Uterus (tissue), 4 donors: ENCODE data around the gene SLC34A2. TPM values are rescaled to one million over a fixed set of nuclear protein-coding genes. Genes with fewer than 3 reads are reported as not detected.

Source experiments
- DNase-seq, 2 donors: peaks; one replicate each; pipeline ENCODE4 v3.0.0-alpha.2; 2019 to 2020
- H3K27ac ChIP-seq, 2 donors: fragments of 200-600 bp; sonication (generic); 1 replicate in 1 of 2; 2 replicates in 1 of 2; pipeline ENCODE4 v1.5.1; 2016 to 2018
- H3K27me3 ChIP-seq, 2 donors: fragments of 200-600 bp; sonication (generic); one replicate each; pipeline ENCODE4 v1.5.1; 2018 to 2019; ENCODE audit warnings: control low read depth in 1 of 2
- H3K36me3 ChIP-seq, 2 donors: fragments of 200-600 bp; sonication (generic); one replicate each; pipeline ENCODE4 v1.5.1; 2019; ENCODE audit warnings: control low read depth in 1 of 2
- H3K4me1 ChIP-seq, 2 donors: fragments of 200-600 bp; sonication (generic); one replicate each; pipeline ENCODE4 v1.5.1; 2018 to 2019; ENCODE audit warnings: control low read depth in 1 of 2
- H3K4me3 ChIP-seq, 2 donors: fragments of 200-600 bp; sonication (generic); 1 replicate in 1 of 2; 2 replicates in 1 of 2; pipeline ENCODE4 v1.5.1; 2018 to 2019; ENCODE audit warnings: mild to moderate bottlenecking in 1 of 2
- H3K9me3 ChIP-seq, 2 donors: fragments of 200-600 bp; sonication (generic); one replicate each; pipeline ENCODE4 v1.5.1; 2019; ENCODE audit warnings: control low read depth in 1 of 2
- POLR2A ChIP-seq, 2 donors: fragments of 450-650 bp; IDR thresholded peaks; one replicate each; pipeline ENCODE4 v1.6.1; 2016; ENCODE audit warnings: antibody characterized with exemption in 2 of 2, mild to moderate bottlenecking in 1 of 2, moderate library complexity in 1 of 2
- intact Hi-C: fragments of 100-400 bp; cut with DNase I; formaldehyde crosslinking; loops from one replicate; pipeline ENCODE4 v1.15.1; 2023; ENCODE audit warnings: low total_unique reads
- total RNA-seq, 4 donors: library from RNA; depleted of rRNA in 3 of 4; stranded (reverse); fragments of >200 nt in 3 of 4; gene quantifications; one replicate each; pipeline versions ENCODE4 v1.1.0 to v1.2.4, GENCODE V29; 2014 to 2023
- TF ChIP-seq, protein P1 (sequence below), 4 experiments: fragments of 200-600 bp in 2 of 4; fragments of 450-650 bp in 2 of 4; sonication (generic) in 2 of 4; IDR thresholded peaks; one replicate each; pipeline ENCODE4 v1.5.1; 2016 to 2019; ENCODE audit warnings: antibody characterized with exemption in 4 of 4, mild to moderate bottlenecking in 2 of 4, moderate library complexity in 1 of 4
- donor health status: DM: yes; HTN: yes; CAD: no.

The SLC34A2 gene
- total RNA-seq, 4 donors from 2014 or later, result 2.6 to 31.2 (median 4.1) TPM; not detected in 1

DNA sequence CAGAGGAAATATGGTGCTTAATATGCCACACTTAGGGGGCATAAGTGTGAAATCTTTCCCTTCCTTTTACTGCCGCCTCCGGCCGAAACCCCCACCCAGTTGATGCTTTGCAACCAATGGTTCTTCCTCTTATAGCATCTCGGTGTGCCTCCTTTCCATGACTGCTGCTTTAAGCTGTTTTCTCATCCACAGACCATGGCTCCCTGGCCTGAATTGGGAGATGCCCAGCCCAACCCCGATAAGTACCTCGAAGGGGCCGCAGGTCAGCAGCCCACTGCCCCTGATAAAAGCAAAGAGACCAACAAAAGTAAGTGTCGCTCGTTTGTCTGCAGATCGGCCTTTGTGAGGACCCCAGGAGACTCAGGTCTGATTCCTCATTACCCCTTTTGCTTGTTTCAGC, 6.7 kb downstream of the SLC34A2 start:
- DNase-seq, result no peak
- Histone ChIP-seq H3K27me3 (no peaks in the 10 kb centered on the region), H3K36me3 (no peaks in the 10 kb centered on the region), H3K9me3 (no peaks in the 10 kb centered on the region), H3K4me3 (no peak overlapping the region), H3K4me1 (no peaks in the 10 kb centered on the region), H3K27ac (no peak overlapping the region)
- TF ChIP-seq POLR2A (IDR thresholded peaks at IDR 0.05), result no peak
- TF ChIP-seq, protein P1, sequence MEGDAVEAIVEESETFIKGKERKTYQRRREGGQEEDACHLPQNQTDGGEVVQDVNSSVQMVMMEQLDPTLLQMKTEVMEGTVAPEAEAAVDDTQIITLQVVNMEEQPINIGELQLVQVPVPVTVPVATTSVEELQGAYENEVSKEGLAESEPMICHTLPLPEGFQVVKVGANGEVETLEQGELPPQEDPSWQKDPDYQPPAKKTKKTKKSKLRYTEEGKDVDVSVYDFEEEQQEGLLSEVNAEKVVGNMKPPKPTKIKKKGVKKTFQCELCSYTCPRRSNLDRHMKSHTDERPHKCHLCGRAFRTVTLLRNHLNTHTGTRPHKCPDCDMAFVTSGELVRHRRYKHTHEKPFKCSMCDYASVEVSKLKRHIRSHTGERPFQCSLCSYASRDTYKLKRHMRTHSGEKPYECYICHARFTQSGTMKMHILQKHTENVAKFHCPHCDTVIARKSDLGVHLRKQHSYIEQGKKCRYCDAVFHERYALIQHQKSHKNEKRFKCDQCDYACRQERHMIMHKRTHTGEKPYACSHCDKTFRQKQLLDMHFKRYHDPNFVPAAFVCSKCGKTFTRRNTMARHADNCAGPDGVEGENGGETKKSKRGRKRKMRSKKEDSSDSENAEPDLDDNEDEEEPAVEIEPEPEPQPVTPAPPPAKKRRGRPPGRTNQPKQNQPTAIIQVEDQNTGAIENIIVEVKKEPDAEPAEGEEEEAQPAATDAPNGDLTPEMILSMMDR (IDR thresholded peaks at IDR 0.05), result no peak
- intact Hi-C loops, result no loop called here

DNA sequence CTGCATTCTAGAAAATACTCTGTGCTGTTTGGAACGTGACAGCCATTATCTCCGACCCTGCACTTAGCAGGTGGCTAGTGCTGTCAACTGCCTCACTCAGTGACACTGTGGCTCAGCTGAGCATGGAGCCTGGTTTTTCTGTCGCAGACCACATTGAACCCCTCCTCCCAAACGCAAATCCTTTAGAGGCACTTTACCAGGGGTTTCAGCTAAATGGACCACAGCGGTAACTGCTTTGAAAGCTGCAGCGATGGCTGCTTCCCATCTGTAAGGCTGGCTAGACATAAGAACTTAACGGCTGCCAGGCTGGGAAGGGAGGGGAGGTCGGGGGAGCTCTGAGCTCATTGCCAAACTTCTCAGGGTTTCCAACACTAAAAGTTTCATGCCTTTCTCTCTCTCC, 8.1 kb downstream of the SLC34A2 start:
- intact Hi-C loops, result no loop called here
- Histone ChIP-seq H3K4me1 (no peaks in the 10 kb centered on the region), H3K36me3 (no peaks in the 10 kb centered on the region), H3K9me3 (no peaks in the 10 kb centered on the region), H3K27me3 (no peaks in the 10 kb centered on the region), H3K4me3 (no peak overlapping the region), H3K27ac (no peak overlapping the region)
- no peak for DNase-seq
- TF ChIP-seq, protein P1 (IDR thresholded peaks at IDR 0.05), result no peak
- no peak for TF ChIP-seq POLR2A (IDR thresholded peaks at IDR 0.05)

DNA sequence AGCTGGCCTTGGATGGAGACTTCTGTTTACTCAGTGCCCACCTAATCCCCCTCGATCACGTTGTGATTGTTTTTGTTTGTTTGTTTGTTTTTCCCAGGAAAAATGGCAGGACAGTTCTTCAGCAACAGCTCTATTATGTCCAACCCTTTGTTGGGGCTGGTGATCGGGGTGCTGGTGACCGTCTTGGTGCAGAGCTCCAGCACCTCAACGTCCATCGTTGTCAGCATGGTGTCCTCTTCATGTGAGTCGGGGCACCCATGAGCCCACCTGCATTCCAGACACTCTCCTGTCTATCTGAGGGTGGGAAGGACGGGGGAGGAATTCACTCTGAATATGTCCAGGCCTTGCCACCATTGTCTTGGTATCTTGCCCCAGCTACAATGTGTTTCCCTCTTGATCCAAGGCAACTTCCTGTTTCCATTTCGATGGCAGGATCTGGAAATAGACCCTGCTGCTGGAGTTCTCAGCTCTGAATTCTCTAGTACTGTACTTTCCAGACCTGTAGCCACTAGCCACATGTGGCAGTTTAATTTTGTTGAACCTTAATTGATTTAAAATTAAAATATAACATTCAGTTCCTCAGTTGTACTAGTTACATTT, 10.5 kb downstream of the SLC34A2 start:
- intact Hi-C loops, result no loop called here
- Histone ChIP-seq H3K9me3 (no peaks in the 10 kb centered on the region), H3K4me3 (no peak overlapping the region), H3K27ac (no peak overlapping the region), H3K36me3 (no peaks in the 10 kb centered on the region), H3K27me3 (no peaks in the 10 kb centered on the region), H3K4me1 (no peaks in the 10 kb centered on the region)
- no peak for DNase-seq
- TF ChIP-seq POLR2A (IDR thresholded peaks at IDR 0.05), result no peak

DNA sequence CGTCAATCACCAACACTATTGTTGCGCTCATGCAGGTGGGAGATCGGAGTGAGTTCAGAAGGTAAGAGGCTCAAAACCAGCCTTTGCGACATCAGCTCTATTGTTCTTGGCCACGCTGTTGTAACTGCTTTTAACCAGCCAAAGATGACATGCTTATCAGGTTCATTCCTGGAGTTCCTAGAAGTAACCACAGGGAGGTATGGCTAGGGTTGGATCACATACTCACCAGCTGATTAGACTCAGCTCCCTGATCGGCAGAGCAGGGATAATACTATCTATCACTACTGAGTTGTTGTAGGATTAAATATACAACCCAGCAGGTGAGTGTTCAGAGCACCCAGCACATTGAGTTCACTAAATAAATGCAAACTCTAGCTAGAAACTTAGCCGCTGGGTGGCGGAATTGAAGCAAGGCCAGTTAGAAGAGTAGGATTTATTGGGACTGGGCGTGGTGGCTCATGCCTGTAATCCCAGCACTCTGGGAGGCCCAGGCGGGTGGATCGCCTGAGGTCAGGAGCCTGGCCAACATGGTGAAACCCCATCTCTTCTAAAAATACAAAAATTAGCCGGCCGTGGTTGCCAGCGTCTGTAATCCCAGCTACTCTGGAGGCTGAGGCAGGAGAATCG, 12.4 kb downstream of the SLC34A2 start:
- no peaks in the 10 kb centered on the region for H3K36me3 ChIP-seq
- H3K27ac ChIP-seq, result no peak overlapping the region
- no peaks in the 10 kb centered on the region for H3K4me1 ChIP-seq
- intact Hi-C loops, result no loop called here
- TF ChIP-seq, protein P1 (IDR thresholded peaks at IDR 0.05), result no peak
- TF ChIP-seq POLR2A (IDR thresholded peaks at IDR 0.05), result no peak
- no peaks in the 10 kb centered on the region for H3K9me3 ChIP-seq
- no peak overlapping the region for H3K4me3 ChIP-seq
- no peak for DNase-seq
- H3K27me3 ChIP-seq, result no peaks in the 10 kb centered on the region

DNA sequence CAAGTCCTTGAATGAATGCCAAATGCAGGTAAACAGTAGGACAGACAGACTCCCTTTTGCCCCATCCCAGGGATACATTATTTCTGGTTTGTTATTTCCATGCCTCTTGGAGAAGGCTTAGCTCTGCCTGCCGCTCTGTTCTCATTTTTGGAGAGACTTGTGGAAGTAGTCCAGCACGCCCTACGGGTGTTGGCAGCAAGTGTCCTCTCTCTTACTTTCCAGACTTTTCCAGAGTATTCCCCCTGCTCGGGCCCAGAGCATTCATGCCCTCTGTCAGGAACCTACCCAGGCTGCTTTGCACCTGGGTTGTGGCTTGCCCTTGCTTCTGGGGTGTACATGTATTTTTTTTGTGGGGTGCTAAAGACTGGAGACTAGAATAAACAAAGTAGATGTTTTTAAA, 15.3 kb downstream of the SLC34A2 start:
- no peaks in the 10 kb centered on the region for H3K27me3 ChIP-seq
- no peaks in the 10 kb centered on the region for H3K9me3 ChIP-seq
- no peak for TF ChIP-seq POLR2A (IDR thresholded peaks at IDR 0.05)
- TF ChIP-seq, protein P1 (IDR thresholded peaks at IDR 0.05), result no peak
- H3K36me3 ChIP-seq, result no peaks in the 10 kb centered on the region
- intact Hi-C loops, result no loop called here
- no peak for DNase-seq
- no peak overlapping the region for H3K4me3 ChIP-seq
- no peak overlapping the region for H3K27ac ChIP-seq
- H3K4me1 ChIP-seq, result no peaks in the 10 kb centered on the region
